ENCODE measurements around the gene YPEL2. TPM values are rescaled to one million over a fixed set of nuclear protein-coding genes. Genes with fewer than 3 reads are reported as not detected.

The YPEL2 gene
- total RNA-seq, 2 experiments from 2014 or later: 0.88 to 3.1 TPM

DNA sequence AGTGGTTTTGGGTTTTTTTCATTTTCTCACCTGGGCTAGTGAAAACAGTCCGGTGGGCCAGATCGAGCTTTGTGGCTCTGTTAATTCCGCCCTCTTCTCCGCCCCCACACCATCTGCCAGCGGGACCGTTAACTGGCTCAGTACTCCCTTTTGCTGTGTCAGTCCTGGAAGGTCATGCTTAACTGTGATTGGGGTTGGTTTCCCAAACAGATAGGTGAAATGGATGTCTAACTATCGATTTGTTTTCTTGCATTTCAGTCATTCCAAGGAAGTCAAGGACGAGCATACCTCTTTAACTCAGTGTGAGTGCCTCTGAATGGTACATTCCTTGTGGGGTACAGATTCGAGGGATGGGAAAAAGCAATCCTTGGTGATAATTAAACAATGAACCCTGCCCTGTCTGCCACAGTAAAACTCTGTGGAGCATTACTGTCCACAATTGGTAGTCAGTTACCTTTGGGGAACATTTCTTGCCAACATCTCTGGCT is 56.7 kb downstream of the YPEL2 start:
- Histone ChIP-seq H2AFZ (ENCODE audit: low read length) (no peak overlapping the region), H3K4me2 (ENCODE audit: low read length) (no peak overlapping the region), H3K27ac (ENCODE audit: low read depth, low read length, poor library complexity, severe bottlenecking) (no peak overlapping the region), H3K9me2 (ENCODE audit: insufficient read depth, low read length) (no peaks in the 10 kb centered on the region), H3K9me3 (ENCODE audit: low read length) (no peaks in the 10 kb centered on the region), H3K4me1 (ENCODE audit: insufficient read depth, low read length, poor library complexity, severe bottlenecking) (no peaks in the 10 kb centered on the region), H4K20me1 (ENCODE audit: insufficient read depth, low read length) (no peaks in the 10 kb centered on the region), H3K36me3 (ENCODE audit: insufficient read depth, low read length) (no peaks in the 10 kb centered on the region), H3K79me2 (ENCODE audit: insufficient read depth, low read depth, low read length) (no peaks in the 10 kb centered on the region), H3K4me3 (ENCODE audit: low read depth, low read length, poor library complexity, severe bottlenecking) (no peak overlapping the region)
- BruUV-seq (replicated peaks): no TSS peak
- intact Hi-C loops (cut with micrococcal nuclease; ENCODE audit: unreplicated experiment): no loop called here
- CTCF ChIA-PET (ENCODE audit: unreplicated experiment): no interaction called here
- TF ChIP-seq EZH2phosphoT487 (IDR thresholded peaks at IDR 0.05; ENCODE audit: borderline replicate concordance, low read depth, low read length): no peak
- TF ChIP-seq, protein P1, sequence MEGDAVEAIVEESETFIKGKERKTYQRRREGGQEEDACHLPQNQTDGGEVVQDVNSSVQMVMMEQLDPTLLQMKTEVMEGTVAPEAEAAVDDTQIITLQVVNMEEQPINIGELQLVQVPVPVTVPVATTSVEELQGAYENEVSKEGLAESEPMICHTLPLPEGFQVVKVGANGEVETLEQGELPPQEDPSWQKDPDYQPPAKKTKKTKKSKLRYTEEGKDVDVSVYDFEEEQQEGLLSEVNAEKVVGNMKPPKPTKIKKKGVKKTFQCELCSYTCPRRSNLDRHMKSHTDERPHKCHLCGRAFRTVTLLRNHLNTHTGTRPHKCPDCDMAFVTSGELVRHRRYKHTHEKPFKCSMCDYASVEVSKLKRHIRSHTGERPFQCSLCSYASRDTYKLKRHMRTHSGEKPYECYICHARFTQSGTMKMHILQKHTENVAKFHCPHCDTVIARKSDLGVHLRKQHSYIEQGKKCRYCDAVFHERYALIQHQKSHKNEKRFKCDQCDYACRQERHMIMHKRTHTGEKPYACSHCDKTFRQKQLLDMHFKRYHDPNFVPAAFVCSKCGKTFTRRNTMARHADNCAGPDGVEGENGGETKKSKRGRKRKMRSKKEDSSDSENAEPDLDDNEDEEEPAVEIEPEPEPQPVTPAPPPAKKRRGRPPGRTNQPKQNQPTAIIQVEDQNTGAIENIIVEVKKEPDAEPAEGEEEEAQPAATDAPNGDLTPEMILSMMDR (conservative IDR thresholded peaks at IDR 0.05; ENCODE audit: low read length): no peak
- POLR2A ChIA-PET: no interaction called here
- no peak for DNase-seq (ENCODE audit: low spot score)

DNA sequence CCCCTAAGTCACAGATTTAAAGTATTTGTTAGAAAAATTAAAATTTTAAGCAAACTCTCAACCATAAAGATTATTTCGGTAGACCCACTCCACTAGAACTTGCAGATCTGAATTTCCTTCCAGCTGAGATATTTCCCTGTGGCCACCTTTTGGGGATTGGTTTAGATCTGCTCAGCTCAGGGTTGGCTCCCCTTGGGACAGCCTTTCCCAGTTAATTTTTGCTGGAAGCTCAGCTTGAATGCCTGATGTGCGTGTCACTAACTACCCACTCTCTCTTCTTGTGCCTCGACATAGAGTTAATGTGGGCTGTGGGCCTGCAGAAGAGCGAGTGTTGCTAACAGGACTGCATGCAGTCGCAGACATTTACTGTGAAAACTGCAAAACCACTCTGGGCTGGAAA is 57.6 kb downstream of the YPEL2 start:
- no TSS peak for BruUV-seq (replicated peaks)
- CTCF ChIA-PET (ENCODE audit: unreplicated experiment): no interaction called here
- no peak for DNase-seq (ENCODE audit: low spot score)
- POLR2A ChIA-PET: interaction anchor here (0.5 to 0.8 kb wide), 2 partner anchors 11 to 51 kb away, joined by 3 to 4 read pairs; no protein-coding TSS in a partner anchor
- H3K36me3 ChIP-seq (ENCODE audit: insufficient read depth, low read length): no peaks in the 10 kb centered on the region
- intact Hi-C loops (cut with micrococcal nuclease; ENCODE audit: unreplicated experiment): no loop called here
- no peak overlapping the region for H2AFZ ChIP-seq (ENCODE audit: low read length)
- no peak overlapping the region for H3K27ac ChIP-seq (ENCODE audit: low read depth, low read length, poor library complexity, severe bottlenecking)
- H3K9me3 ChIP-seq (ENCODE audit: low read length): no peaks in the 10 kb centered on the region
- no peaks in the 10 kb centered on the region for H4K20me1 ChIP-seq (ENCODE audit: insufficient read depth, low read length)
- H3K4me1 ChIP-seq (ENCODE audit: insufficient read depth, low read length, poor library complexity, severe bottlenecking): no peaks in the 10 kb centered on the region
- TF ChIP-seq, protein P1 (conservative IDR thresholded peaks at IDR 0.05; ENCODE audit: low read length): no peak
- no peak for TF ChIP-seq EZH2phosphoT487 (IDR thresholded peaks at IDR 0.05; ENCODE audit: borderline replicate concordance, low read depth, low read length)
- no peaks in the 10 kb centered on the region for H3K9me2 ChIP-seq (ENCODE audit: insufficient read depth, low read length)
- H3K79me2 ChIP-seq (ENCODE audit: insufficient read depth, low read depth, low read length): no peaks in the 10 kb centered on the region
- H3K4me3 ChIP-seq (ENCODE audit: low read depth, low read length, poor library complexity, severe bottlenecking): no peak overlapping the region
- H3K4me2 ChIP-seq (ENCODE audit: low read length): no peak overlapping the region

DNA sequence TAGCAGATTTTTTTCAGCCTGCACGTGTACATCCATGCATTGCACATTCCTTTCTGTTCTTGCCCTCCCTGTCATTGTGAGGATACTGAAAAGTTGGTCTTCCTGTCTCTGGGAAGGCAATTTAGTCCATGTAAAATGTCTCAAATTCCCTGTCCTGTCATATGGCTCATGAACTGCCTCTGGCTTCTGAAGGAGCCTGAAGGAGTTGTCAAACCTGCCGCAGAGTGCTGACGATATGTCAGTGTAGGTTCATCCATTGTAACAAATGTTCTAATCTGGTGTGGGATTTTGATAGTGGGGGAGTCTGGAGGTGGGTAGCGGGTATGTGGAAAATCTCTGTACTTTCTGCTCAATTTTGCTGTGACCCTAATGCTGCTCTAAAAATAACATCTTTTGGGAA is 59.6 kb downstream of the YPEL2 start:
- Histone ChIP-seq H2AFZ (ENCODE audit: low read length) (no peak overlapping the region), H3K36me3 (ENCODE audit: insufficient read depth, low read length) (no peaks in the 10 kb centered on the region), H3K4me1 (ENCODE audit: insufficient read depth, low read length, poor library complexity, severe bottlenecking) (no peaks in the 10 kb centered on the region), H3K9me3 (ENCODE audit: low read length) (no peaks in the 10 kb centered on the region), H3K27ac (ENCODE audit: low read depth, low read length, poor library complexity, severe bottlenecking) (no peak overlapping the region), H3K9me2 (ENCODE audit: insufficient read depth, low read length) (no peaks in the 10 kb centered on the region), H3K4me2 (ENCODE audit: low read length) (no peak overlapping the region), H3K79me2 (ENCODE audit: insufficient read depth, low read depth, low read length) (no peaks in the 10 kb centered on the region), H3K4me3 (ENCODE audit: low read depth, low read length, poor library complexity, severe bottlenecking) (no peak overlapping the region), H4K20me1 (ENCODE audit: insufficient read depth, low read length) (no peaks in the 10 kb centered on the region)
- TF ChIP-seq, protein P1 (conservative IDR thresholded peaks at IDR 0.05; ENCODE audit: low read length): no peak
- TF ChIP-seq EZH2phosphoT487 (IDR thresholded peaks at IDR 0.05; ENCODE audit: borderline replicate concordance, low read depth, low read length): no peak
- BruUV-seq (replicated peaks): no TSS peak
- ChIA-PET POLR2A (no interaction called here), CTCF (ENCODE audit: unreplicated experiment) (no interaction called here)
- DNase-seq (ENCODE audit: low spot score): no peak
- intact Hi-C loops (cut with micrococcal nuclease; ENCODE audit: unreplicated experiment): no loop called here

Data from OCI-LY7 (cell line).